A673 (cell line): Measurements from ENCODE around the gene GPR3. TPM values are rescaled to one million over a fixed set of nuclear protein-coding genes. Genes with fewer than 3 reads are reported as not detected.

Experiments
- BruUV-seq: library from RNA; stranded (reverse); fragments of 400-500 nt; replicated peaks from 2 replicates; lab custom pipeline; 2021; lab: Mats Ljungman, UMichigan
- CTCF ChIA-PET: fragments of 300-600 bp; sonication (Branson Sonifier 250); formaldehyde crosslinking; loops from one replicate; lab custom pipeline; 2022; ENCODE audit warnings: antibody characterized with exemption; lab: Charles Lee
- POLR2A ChIA-PET: fragments of 300-600 bp; sonication (Branson Sonifier 250); formaldehyde crosslinking; loops from one replicate; lab custom pipeline; 2022; ENCODE audit warnings: antibody characterized with exemption; ENCODE audit not compliant: low non-redundant PET; lab: Charles Lee
- DNase-seq: peaks from one replicate; pipeline ENCODE4 v3.0.0-alpha.2; 2015; ENCODE audit warnings: low spot score
- H3K27ac ChIP-seq: fragments of 200-600 bp; sonication (generic); 2 replicates; pipeline ENCODE4 v1.5.1; 2016; ENCODE audit warnings: mixed run types, low read depth, mild to moderate bottlenecking, mixed read lengths, antibody characterized with exemption, low read length; ENCODE audit not compliant: poor library complexity, severe bottlenecking
- H3K27me3 ChIP-seq: fragments of 200-600 bp; sonication (generic); replicated peaks from 2 replicates; pipeline ENCODE4 v1.6.1; 2017; ENCODE audit warnings: mixed run types, low read depth, mild to moderate bottlenecking, mixed read lengths, antibody characterized with exemption, low read length; ENCODE audit not compliant: insufficient read depth, poor library complexity
- H3K36me3 ChIP-seq: fragments of 200-600 bp; sonication (generic); 2 replicates; pipeline ENCODE4 v1.6.1; 2016; ENCODE audit warnings: mixed run types, mild to moderate bottlenecking, mixed read lengths, antibody characterized with exemption, low read length; ENCODE audit not compliant: insufficient read depth, poor library complexity, severe bottlenecking
- H3K4me1 ChIP-seq: fragments of 200-600 bp; sonication (generic); 2 replicates; pipeline ENCODE4 v1.6.1; 2017; ENCODE audit warnings: mixed run types, mild to moderate bottlenecking, mixed read lengths, antibody characterized with exemption, low read length; ENCODE audit not compliant: insufficient read depth, poor library complexity, severe bottlenecking
- H3K4me3 ChIP-seq: fragments of 200-600 bp; sonication (generic); 2 replicates; pipeline ENCODE4 v1.5.1; 2016; ENCODE audit warnings: low read depth, mixed run types, mild to moderate bottlenecking, mixed read lengths, low read length; ENCODE audit not compliant: poor library complexity, severe bottlenecking
- H3K9me3 ChIP-seq: fragments of 200-600 bp; sonication (generic); 2 replicates; pipeline ENCODE4 v1.6.1; 2016; ENCODE audit warnings: mixed run types, low read depth, mild to moderate bottlenecking, mixed read lengths, antibody characterized with exemption, low read length; ENCODE audit not compliant: poor library complexity, severe bottlenecking
- EZH2 ChIP-seq: fragments of 200-600 bp; sonication (generic); IDR thresholded peaks from 2 replicates; pipeline ENCODE4 v1.6.1; 2017; ENCODE audit warnings: borderline replicate concordance, low read depth, mild to moderate bottlenecking, mixed read lengths, antibody characterized with exemption, low read length; ENCODE audit not compliant: poor library complexity, severe bottlenecking
- intact Hi-C: fragments of 100-400 bp; cut with micrococcal nuclease; formaldehyde crosslinking; loops from one replicate; pipeline ENCODE4 v1.10.0; 2022; ENCODE audit not compliant: unreplicated experiment
- total RNA-seq: library from RNA; stranded (reverse); gene quantifications from 2 replicates; pipeline ENCODE4 v1.2.3, GENCODE V29; 2021
- TF ChIP-seq, protein P1 (sequence below): fragments of 300-800, 200-600 bp; sonication (generic); conservative IDR thresholded peaks from 2 replicates; pipeline ENCODE4 v1.5.1; 2017; ENCODE audit warnings: low read depth, mild to moderate bottlenecking, antibody characterized with exemption, low read length, moderate library complexity, mixed read lengths

Gene GPR3
- total RNA-seq, 1 experiment from 2014 or later, result 4.9 TPM

DNA sequence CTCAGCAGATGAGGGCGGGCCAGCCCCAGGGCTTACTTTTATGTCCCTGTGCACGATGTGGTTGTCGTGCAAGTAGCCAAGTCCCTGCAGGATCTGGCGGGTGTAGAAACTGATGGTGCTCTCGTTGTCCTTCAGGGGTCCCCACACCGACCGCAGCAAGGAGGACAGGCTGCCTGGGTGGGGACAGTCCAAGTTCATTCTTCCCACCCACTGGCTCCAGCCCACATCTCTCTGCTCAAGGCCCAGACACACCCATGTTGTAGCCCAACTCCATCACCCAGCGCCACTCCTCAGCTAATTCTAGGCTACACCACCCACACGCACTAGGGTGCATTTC lies 32.6 kb upstream of the GPR3 start:
- CTCF ChIA-PET, result no interaction called here
- no peaks in the 10 kb centered on the region for H3K9me3 ChIP-seq
- no peak overlapping the region for H3K27ac ChIP-seq
- POLR2A ChIA-PET, result no interaction called here
- no peaks in the 10 kb centered on the region for H3K36me3 ChIP-seq
- TF ChIP-seq, protein P1, sequence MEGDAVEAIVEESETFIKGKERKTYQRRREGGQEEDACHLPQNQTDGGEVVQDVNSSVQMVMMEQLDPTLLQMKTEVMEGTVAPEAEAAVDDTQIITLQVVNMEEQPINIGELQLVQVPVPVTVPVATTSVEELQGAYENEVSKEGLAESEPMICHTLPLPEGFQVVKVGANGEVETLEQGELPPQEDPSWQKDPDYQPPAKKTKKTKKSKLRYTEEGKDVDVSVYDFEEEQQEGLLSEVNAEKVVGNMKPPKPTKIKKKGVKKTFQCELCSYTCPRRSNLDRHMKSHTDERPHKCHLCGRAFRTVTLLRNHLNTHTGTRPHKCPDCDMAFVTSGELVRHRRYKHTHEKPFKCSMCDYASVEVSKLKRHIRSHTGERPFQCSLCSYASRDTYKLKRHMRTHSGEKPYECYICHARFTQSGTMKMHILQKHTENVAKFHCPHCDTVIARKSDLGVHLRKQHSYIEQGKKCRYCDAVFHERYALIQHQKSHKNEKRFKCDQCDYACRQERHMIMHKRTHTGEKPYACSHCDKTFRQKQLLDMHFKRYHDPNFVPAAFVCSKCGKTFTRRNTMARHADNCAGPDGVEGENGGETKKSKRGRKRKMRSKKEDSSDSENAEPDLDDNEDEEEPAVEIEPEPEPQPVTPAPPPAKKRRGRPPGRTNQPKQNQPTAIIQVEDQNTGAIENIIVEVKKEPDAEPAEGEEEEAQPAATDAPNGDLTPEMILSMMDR, result no peak
- TF ChIP-seq EZH2, result no peak
- H3K4me1 ChIP-seq, result no peaks in the 10 kb centered on the region
- H3K27me3 ChIP-seq, result no peaks in the 10 kb centered on the region
- BruUV-seq, result no TSS peak
- DNase-seq, result no peak
- H3K4me3 ChIP-seq, result no peak overlapping the region
- intact Hi-C loops, result no loop called here

DNA sequence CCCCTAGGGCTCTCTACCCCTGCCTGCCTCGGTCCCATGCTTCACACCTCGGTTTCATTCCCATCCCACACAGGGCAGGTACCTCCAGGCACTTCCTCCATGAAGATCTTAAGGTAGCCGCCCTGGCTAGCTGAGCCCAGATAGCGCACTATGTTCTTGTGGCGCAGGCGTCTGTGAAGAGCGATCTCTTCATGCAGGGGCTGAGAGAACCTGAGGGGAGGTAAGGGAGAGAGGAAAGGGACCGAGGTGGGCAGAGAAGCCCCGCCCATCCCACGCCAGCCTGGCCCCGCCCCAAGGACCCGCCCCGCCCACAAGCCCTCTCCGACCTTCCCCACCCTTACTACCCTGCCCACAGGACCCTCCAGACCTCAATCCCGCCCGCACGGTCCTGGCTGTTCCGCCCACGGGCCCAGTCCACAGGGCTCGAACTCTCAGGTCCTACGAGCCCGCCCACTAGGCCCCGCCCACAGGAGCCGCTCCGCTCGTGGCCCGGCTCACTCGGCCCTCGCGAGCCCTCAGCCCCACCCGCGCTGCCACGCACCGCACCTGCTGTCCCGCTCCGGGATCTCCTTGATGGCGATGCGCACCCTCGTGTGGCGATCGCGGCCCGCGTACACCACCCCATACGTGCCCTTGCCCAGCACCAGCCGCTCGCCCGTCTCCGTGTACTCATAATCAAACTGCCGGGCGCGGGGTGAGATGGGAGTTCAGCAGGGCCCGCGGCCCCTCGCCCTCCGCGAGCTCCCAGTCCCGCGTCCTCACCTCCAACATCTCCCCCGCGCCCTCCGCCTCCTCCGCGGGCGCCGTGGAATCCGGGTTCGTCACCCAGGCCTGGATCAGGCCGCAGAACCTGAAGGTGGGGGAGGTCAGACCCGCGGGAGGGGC lies 32.0 kb upstream of the GPR3 start:
- CTCF ChIA-PET, result no interaction called here
- Histone ChIP-seq H3K9me3 (no peaks in the 10 kb centered on the region), H3K4me1 (peaks cover 4% of the 10 kb centered on the region), H3K4me3 (no peak overlapping the region), H3K27me3 (no peaks in the 10 kb centered on the region), H3K27ac (no peak overlapping the region), H3K36me3 (no peaks in the 10 kb centered on the region)
- DNase-seq, result no peak
- no peak for TF ChIP-seq EZH2
- TF ChIP-seq, protein P1, result no peak
- intact Hi-C loops, result no loop called here
- POLR2A ChIA-PET, result no interaction called here
- BruUV-seq, result no TSS peak

DNA sequence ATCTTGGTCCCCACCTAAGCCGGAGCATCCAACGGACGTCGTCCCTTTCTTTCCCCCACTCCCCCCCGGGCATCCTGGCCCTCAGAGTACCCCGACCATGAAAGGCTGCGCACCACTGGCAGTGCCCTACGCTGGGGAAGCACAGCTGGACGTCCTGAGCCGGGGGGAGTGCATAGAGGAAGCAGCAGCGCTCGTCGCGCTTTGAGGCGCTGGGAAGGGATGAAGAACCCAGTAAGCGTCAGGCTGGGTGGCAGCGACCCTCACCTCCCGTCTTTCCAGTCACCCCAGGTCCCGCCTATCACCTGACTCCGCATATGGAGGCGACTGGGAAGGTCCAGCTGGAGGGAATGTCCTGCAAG lies 31.4 kb upstream of the GPR3 start:
- no peak for TF ChIP-seq EZH2
- TF ChIP-seq, protein P1, result no peak
- Histone ChIP-seq H3K27ac (no peak overlapping the region), H3K9me3 (no peaks in the 10 kb centered on the region), H3K4me1 (peaks cover 4% of the 10 kb centered on the region), H3K36me3 (no peaks in the 10 kb centered on the region), H3K27me3 (no peaks in the 10 kb centered on the region), H3K4me3 (no peak overlapping the region)
- ChIA-PET POLR2A (no interaction called here), CTCF (no interaction called here)
- no TSS peak for BruUV-seq
- no peak for DNase-seq
- intact Hi-C loops, result no loop called here
